ENCODE data around the gene ITGAL.
"Not testable (repeated sequence)": the region's sequence is repeated elsewhere in the genome, so short reads cannot be mapped to it uniquely, and the experiment has no call there.

ITGAL gene

DNA sequence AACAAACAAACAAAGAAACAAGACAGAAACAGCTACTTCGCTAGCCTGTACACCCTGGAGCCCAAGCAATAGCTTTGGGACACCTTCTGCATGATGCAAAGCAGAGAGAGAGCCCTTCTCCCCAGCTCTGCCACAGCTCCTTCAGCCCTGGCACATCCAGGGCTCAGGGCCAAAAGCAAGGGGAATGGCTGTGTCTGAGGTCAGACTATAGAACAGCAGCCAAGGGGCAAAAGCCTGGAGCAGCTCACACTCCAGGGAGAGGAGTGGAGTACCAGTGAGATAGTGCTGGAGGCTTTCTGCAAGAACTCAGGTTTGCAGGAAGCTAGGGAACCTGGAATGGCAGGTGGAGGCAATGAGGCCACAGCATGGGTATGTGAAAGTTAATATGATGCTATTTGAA is 15.3 kb upstream of the ITGAL start:
- H3K4me3 ChIP-seq (ENCODE audit: low read depth, low read length) = no peak overlapping the region

DNA sequence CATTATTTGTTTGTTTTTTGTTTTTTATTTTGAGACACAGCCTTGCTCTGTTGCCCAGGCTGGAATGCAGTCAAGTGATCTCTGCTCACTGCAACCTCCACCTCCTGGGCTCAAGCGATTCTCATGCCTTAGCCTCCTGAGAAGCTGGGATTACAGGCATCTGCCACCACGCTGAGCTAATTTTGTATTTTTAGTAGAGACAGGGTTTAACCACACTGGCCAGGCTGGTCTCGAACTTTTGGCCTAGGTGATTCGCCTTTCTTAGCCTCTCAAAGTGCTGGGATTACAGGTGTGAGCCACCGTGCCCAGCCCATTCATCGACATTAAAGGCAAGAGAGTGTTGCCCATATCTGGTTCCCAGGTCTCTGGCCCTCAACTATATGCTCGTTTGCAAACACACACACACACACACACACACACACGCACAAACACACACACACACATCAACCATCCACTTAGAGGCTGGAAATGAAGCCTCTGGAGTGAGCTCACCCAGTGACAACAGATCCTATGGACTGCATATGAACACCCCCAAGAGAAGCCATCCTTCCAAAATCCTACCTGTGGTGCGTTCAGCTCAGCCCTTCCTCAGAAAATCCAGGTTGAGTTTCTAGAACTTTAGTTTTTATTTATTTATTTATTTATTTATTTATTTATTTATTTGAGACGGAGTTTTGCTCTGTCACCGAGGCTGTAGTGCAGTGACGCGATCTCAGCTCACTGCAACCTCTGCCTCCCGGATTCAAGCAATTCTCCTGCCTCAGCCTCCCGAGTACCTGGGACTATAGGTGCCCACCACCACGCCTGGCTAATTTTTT is 14.6 kb upstream of the ITGAL start:
- no peak overlapping the region for H3K4me3 ChIP-seq (ENCODE audit: low read depth, low read length)

DNA sequence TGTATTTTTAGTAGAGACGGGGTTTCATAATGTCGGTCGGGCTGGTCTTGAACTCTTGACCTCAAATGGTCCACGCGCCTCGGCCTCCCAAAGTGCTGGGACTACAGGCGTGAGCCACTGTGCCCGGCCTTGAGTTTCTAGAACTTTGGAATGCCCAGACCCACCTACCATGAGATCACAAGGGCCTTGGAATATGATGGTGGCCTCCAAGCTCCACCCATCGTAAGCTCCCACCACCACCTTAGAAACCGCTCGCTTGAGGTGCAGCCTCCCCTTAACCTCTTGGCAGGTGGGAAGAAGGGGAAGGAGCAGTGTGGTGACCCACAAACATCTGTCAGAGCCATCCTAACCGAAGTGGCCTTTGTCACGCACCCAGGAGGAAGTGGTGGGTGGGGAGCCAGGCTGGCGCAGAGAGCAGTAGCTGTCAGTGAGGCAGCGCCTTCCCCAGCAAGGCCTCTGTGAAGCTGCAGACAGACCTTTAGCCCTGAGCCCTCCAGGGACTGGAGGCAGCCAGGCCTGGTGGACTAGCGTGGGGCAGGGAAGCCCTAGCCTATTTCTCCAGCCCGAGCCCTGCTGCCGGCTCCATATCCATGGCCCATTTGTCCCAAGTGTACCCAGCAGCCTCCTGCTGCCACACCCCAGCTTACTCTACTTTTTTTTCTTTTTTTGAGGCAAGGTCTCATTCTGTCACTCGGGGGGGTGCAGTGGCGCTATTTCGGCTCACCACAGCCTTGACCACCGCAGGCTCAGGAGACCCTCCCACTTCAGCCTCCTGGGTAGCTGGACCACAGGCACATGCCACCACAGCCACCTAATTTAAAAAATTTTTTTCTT is 13.8 kb upstream of the ITGAL start:
- H3K4me3 ChIP-seq (ENCODE audit: low read depth, low read length) = no peak overlapping the region

DNA sequence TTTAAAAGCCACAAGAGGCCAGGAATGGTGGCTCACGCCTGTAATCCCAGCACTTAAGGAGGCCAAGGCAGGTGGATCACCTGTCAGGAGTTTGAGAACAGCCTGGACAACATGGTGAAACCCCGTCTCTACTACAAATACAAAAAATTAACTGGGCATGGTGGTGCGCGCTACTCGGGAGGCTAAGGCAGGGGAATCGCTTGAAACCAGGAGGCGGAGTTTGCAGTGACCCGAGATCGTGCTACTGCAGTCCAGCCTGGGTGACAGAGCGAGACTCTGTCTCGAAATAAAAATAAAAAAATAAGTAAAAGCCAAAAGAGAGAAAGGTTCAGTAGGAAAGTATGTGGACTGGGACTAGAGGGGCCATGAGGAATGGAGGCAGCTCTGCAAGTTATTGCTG is 13.1 kb upstream of the ITGAL start:
- H3K4me3 ChIP-seq (ENCODE audit: low read depth, low read length) = no peak overlapping the region

DNA sequence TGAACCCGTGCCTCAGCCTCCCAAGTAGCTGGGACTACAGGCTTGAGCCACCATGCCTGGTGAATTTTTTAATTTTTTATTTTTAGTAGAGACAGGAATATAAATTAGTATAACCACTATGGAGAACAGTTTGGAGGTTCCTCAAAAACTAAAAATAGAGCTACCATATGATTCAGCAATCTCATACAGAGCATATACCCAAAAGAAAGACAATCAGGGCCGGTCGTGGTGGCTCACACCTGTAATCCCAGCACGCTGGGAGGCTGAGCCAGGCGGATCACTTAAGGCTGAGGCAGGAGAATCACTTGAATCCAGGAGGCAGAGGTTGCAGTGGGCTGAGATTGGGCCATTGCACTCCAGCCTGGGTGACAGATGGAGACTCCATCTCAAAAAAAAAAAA is 11.1 kb upstream of the ITGAL start:
- H3K4me3 ChIP-seq (ENCODE audit: low read depth, low read length) = not testable (repeated sequence)

DNA sequence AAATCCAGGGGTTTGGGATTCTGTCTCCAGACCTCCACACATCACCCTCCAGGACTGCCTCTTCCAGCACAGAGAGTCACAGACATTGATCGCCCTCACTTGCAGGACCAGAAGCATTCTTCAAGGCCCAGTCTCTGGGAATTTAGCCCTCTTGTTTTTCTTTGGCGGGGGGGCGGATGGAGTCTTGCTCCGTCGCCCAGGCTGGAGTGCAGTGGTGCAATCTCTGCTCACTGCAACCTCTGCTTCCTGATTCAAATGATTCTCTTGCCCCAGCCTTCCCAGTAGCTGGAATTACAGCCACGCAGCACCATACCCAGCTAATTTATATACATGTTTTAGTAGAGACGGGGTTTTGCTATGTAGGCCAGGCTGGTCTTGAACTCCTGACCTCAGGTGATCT is 8.5 kb upstream of the ITGAL start:
- no peak overlapping the region for H3K4me3 ChIP-seq (ENCODE audit: low read depth, low read length)

DNA sequence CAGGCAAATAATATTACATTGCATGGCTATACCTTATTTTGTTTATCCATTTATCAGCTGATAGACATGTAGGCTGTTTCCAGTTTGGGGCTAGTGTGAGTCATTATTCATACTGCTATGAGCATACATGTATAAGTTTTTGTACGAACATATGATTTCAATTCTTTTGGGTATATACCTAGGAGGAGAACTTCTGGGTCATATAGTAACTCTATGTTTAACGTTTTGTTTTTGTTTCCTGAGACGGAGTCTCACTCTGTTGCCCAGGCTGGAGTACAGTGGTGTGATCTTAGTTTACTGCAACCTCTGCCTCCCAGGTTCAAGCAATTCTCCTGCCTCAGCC is 2.4 kb upstream of the ITGAL start:
- no peak overlapping the region for H3K4me3 ChIP-seq (ENCODE audit: low read depth, low read length)

DNA sequence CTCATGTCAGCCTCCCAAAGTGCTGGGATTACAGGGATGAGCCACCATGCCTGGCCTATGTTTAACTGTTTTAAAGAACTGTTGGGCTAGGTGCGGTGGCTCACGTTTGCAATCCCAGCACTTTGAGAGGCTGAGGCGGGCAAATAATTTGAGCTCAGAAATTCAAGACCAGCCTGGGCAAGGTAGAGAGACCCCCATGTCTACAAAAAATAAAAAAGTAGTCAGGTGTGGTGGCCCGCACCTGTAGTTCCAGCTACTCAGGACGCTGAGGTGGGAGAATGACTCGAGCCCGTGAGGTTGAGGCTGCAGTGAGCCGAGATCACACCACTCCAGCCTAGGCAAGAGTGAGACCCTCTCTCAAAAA is 1.9 kb upstream of the ITGAL start:
- H3K4me3 ChIP-seq (ENCODE audit: low read depth, low read length) = no peak overlapping the region

DNA sequence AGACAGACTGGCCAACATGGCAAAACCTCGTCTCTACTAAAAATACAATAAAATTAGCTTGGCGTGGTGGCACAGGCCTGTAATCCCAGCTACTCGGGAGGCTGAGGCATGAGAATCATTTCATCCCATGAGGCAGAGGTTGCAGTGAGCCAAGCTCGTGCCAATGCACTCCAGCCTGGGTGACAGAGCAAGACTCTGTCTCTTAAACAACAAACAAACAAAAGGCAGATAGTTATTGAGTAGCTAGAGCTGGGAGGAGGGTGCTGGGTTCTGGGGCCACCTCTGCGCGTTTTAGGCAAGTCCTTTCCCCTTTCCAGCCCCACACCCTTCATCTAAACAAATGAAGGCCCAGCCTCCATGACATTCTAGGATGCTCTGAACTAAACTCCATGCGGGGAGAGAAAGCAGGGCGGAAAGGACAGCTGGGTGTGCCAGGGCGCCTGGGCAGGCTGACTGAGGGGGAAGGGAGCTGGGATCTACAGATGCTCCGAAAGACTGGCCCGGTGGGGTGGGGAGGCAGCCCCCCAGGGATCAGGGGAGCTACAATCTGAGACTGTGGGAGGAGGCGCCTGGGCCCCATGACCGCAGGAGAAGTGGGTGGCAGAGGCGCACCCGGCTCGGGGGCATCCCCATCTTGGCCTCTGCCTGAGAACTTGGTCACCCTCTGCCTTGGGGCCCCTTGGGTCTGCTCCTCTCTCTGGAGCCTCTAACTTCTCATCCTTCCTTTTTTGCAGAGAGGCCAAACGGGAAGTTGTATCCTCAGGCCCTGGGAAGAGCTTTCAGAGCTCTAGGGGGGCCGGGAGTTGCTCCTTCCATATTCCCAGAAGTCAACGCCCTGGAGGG is 910 bp downstream of the ITGAL start:
- H3K4me3 ChIP-seq (ENCODE audit: low read depth, low read length) = no peak overlapping the region

DNA sequence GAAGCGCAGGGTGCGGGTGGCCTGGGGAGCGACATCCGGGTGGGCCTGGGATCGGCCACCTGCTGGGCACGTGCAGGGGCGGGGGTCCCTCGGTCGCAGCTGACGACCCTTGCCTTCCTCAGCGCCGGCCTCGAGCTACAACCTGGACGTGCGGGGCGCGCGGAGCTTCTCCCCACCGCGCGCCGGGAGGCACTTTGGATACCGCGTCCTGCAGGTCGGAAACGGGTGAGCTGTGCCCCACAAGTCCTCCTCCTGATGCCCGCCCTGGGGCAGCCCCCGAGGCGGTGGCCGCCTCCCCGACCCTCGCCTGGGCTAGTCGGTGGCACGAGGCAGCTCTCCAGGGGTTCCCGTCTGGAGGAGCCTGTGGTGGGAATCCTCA is 1.5 kb downstream of the ITGAL start:
- no peak overlapping the region for H3K4me3 ChIP-seq (ENCODE audit: low read depth, low read length)

DNA sequence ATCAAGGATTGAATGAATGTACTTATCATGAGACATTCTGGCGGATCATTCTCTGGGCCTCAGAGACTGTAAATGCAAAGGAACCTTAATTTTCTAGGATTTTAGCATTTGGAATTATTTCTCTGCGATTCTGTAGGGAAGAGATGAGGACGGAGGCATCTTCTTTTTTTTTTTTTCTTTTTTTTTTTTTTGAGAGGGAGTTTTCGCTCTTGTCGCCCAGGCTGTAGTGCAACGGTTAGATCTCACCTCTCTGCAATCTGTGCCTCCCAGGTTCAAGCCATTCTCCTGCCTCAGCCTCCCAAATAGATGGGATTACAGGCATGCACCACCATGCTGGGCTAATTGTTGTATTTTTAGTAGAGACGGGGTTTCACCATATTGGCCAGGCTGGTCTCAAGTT is 2.1 kb downstream of the ITGAL start:
- no peak overlapping the region for H3K4me3 ChIP-seq (ENCODE audit: low read depth, low read length)

DNA sequence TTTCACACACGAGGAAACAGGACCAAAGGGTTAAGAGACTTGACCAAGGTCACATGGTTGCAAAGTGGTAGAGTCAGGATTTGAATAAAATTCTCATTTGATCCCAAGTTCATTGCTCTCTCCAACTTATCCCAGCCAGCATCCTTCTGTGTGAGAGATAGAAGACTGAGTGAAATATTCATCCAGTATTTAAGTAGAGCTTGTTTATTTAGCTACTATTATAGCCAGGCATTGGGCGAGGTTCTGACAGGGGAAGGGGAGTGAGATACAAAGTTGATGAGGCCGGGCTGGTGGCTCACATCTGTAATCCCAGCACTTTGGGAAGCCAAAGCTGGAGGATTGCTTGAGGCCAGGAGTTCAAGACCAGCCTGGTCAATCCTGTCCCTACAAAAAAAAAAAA is 4.4 kb downstream of the ITGAL start:
- H3K4me3 ChIP-seq (ENCODE audit: low read depth, low read length) = no peak overlapping the region

DNA sequence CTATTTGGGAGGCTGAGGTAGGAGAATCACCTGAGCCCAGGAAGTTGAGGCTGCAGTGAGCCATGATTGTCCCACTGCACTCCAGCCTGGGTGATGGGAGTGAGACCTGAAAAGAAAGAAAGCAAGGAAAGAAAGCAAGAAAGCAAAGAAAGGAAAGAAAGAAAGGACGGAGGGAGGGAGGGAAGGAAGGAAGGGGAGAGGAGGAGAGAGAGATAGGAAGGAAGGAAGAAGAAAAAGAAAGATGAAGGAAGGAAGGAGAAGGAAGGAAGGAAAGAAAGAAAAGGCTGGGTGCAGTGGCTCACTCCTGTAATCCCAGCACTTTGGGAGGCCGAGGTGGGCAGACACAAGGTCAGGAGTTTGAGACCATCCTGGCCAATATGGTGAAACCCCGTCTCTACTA is 5.2 kb downstream of the ITGAL start:
- H3K4me3 ChIP-seq (ENCODE audit: low read depth, low read length) = not testable (repeated sequence)

DNA sequence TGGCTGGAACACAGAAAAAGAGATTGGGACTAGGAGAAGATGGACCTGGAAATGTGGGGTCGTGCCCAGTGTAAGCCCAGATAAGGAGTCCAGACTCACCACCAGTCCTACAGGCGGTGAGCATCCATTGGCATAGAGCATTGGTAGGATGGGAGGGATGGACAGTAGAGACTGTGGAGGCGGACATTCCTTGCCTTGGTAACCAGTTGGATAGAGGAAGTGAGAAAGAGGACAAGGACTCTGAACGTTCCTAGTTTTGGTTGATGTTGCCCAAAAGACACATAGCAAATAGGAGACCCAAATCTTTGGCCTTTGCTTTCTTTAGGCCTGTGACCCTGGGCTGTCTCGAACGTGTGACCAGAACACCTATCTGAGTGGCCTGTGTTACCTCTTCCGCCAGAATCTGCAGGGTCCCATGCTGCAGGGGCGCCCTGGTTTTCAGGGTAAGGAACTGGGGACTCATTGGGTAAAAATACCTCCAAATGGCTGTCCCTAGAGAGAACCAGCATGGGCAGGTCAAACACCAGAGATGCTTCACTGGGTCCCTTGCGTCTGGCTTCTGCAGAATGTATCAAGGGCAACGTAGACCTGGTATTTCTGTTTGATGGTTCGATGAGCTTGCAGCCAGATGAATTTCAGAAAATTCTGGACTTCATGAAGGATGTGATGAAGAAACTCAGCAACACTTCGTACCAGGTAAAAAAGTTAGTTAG is 6.4 kb downstream of the ITGAL start:
- no peak overlapping the region for H3K4me3 ChIP-seq (ENCODE audit: low read depth, low read length)

DNA sequence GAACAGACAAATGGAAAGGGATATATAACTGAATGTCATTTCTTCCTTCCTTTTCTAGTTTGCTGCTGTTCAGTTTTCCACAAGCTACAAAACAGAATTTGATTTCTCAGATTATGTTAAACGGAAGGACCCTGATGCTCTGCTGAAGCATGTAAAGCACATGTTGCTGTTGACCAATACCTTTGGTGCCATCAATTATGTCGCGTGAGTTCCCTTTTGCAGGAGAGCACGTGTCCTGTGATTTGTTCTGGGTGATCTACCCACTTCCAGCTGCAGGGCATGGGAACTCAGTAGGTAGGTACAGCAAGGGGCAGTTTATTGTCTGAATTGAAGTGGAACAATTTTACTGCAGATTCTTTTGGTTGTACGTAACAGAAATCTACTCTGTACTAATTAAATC is 8.8 kb downstream of the ITGAL start:
- no peak overlapping the region for H3K4me3 ChIP-seq (ENCODE audit: low read depth, low read length)

DNA sequence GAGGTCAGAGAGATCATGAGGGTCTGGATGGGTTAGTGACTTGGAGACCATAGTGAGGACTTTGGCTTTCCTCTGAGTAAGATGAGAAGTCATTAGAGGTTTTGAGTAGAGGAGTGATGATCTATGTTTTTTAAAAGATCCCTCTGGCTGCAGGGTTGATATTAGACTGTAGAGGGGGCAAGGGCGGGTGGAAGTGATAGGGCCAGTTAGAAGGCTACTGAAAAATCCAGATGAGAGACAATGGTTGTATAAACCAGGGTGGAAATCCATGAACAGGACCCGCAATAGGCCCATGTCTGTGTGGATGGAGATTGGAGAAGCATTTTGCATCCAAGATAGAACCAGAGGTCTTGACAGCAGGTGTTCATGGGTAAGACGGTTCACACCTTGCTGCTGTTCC is 9.8 kb downstream of the ITGAL start:
- H3K4me3 ChIP-seq (ENCODE audit: low read depth, low read length) = no peak overlapping the region

DNA sequence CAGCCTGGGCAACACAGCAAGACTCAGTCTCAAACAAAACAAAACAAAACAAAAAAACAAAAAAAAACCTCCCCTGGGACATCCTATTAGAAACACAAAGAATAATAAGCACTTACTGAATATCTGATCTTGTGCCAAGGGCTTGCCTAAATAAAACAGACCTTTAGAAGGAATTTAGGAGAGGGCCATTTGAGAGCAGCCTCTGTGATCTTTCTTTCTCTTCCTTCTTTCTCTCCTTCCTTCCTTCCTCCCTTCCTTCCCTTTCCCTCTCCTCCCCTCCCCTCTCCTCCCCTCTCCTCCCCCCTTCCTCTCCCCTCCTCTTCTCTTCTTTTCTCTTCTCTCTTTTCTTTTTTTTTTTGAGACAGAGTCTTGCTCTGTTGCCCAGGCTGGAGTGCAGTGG is 12.3 kb downstream of the ITGAL start:
- no peak overlapping the region for H3K4me3 ChIP-seq (ENCODE audit: low read depth, low read length)

DNA sequence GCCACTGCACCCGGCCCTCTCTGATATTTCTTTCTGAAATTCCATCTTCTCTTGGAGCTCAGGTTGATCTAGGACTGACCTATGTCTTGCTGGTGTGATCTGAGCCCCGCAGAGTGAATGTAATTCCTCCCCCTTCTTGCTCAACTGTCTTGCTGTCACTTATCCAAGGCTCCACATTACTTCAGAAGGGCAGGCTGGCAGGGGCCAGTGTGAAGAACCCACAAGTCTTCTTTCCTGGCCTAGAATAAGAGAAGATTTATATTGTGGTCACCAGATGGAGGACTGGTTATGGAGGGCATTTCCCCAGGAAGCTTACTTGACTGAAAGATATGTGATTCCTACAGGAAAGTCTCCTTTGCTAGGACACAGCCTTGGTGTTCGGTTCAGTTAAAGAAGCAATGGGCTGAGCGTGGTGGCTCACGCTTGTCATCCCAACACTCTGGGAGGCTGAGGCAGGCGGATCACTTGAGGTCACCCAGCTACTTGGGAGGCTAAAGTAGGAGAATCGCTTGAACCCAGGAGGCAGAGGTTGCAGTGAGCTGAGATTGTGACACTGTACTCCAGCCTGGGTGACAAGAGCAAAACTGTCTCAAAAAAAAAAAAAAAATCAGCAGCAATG is 13.4 kb downstream of the ITGAL start:
- H3K4me3 ChIP-seq (ENCODE audit: low read depth, low read length) = no peak overlapping the region

DNA sequence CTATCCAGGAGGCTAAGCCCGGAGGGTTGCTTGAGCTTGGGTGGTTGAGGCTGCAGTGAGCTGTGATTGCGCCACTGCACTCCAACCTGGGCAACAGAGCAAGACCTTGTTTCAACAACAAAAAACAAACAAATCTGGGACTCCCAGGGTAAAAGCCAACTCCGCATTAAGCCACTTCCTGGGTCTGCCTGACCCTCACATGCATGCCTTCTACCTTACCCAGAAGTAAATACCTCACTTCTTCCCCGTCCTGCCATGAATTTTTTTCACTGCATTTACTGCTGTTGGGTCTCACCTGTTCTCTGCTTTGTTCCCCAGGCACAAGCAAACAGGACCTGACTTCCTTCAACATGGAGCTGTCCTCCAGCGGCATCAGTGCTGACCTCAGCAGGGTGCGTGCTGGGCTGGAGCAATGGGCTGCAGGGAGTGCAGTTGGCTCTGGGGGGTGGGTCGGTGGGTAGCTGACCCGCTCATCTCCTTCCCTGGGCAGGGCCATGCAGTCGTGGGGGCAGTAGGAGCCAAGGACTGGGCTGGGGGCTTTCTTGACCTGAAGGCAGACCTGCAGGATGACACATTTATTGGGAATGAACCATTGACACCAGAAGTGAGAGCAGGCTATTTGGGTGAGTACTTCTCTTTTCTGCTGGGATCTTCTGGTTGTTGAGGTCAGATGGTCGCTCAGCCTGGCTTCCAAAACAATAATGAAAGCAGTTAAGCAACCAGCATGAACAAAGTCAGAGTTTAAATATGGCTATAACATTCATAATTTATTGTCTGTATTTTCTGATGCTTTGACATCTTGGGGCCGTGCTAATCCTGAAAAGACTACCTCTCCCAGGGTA is 16.4 kb downstream of the ITGAL start:
- no peak overlapping the region for H3K4me3 ChIP-seq (ENCODE audit: low read depth, low read length)

DNA sequence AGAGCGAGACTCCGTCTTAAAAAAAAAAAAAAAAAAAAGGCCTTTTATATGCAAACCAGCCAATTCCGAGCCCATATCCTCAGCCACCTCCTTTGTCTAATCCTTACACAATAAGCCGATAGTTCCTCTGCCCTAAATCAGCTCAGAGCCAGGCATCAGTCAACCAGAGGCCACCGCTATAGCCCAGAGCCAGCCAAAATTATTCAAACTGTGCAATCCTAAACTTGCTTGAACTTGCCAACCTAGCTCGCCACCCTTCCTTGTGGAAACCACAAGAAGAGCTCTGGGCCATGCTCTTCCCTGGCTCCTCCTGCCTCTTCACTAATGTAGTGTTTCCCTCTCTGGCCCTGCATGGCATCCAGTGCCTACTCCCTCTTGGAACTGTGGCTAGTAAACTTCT is 17.7 kb downstream of the ITGAL start:
- H3K4me3 ChIP-seq (ENCODE audit: low read depth, low read length) = no peak overlapping the region

Measured in iPS-11a (cell line).